CD1c-positive myeloid dendritic cell (primary cell): ENCODE measurements around the gene PREP.
"Not testable (repeated sequence)": the region's sequence is repeated elsewhere in the genome, so short reads cannot be mapped to it uniquely, and the experiment has no call there.

ENCODE experiments used
- DNase-seq: peaks from one replicate; pipeline ENCODE4 v3.0.0-alpha.2; 2016; ENCODE audit errors: extremely low spot score

PREP gene

GRCh38 chr6:105344881-105345370 is 58.0 kb downstream of the PREP start:
- no peak for DNase-seq

- not testable (repeated sequence) for DNase-seq
These were observed 64.4 kb downstream of the PREP start for GRCh38 chr6:105338350-105338983.

- DNase-seq, result no peak
These were observed 65.9 kb downstream of the PREP start for GRCh38 chr6:105336986-105337385.

GRCh38 chr6:105332576-105332975 is 70.3 kb downstream of the PREP start:
- no peak for DNase-seq

GRCh38 chr6:105331927-105332326 is 71.0 kb downstream of the PREP start:
- no peak for DNase-seq

- no peak for DNase-seq
These were observed 72.0 kb downstream of the PREP start for GRCh38 chr6:105330913-105331312.

GRCh38 chr6:105330364-105330763 is 72.5 kb downstream of the PREP start:
- DNase-seq, result no peak

GRCh38 chr6:105326833-105327770 is 75.8 kb downstream of the PREP start:
- no peak for DNase-seq

- no peak for DNase-seq
These were observed 76.7 kb downstream of the PREP start for GRCh38 chr6:105326216-105326615.

GRCh38 chr6:105324386-105324950 is 78.4 kb downstream of the PREP start:
- DNase-seq, result no peak

- DNase-seq, result no peak
These were observed 80.2 kb downstream of the PREP start for GRCh38 chr6:105322499-105323225.

GRCh38 chr6:105321728-105322127 is 81.2 kb downstream of the PREP start:
- DNase-seq, result no peak

GRCh38 chr6:105321207-105321606 is 81.7 kb downstream of the PREP start:
- no peak for DNase-seq

- no peak for DNase-seq
These were observed 82.1 kb downstream of the PREP start for GRCh38 chr6:105320765-105321164.

GRCh38 chr6:105320271-105320670 is 82.6 kb downstream of the PREP start:
- DNase-seq, result no peak

- DNase-seq, result no peak
These were observed 83.6 kb downstream of the PREP start for GRCh38 chr6:105319331-105319730.

- DNase-seq, result no peak
These were observed 84.2 kb downstream of the PREP start for GRCh38 chr6:105318660-105319059.

GRCh38 chr6:105317607-105318533 is 85.0 kb downstream of the PREP start:
- DNase-seq, result no peak

- no peak for DNase-seq
These were observed 89.7 kb downstream of the PREP start for GRCh38 chr6:105313211-105313610.

- DNase-seq, result no peak
These were observed 91.9 kb downstream of the PREP start for GRCh38 chr6:105310947-105311346.

- DNase-seq, result no peak
These were observed 92.5 kb downstream of the PREP start for GRCh38 chr6:105310371-105310770.
